ENCODE data around the gene CD48.

CD48 gene

GRCh38 chr1:160646711-160647328 lies 64.8 kb downstream of the CD48 start, which contains the start of gene SLAMF1:
Gene SLAMF1, minus strand, starts transcription at chr1:160647044. Its CDS starts 99 bp downstream, at chr1:160646945.
- no peak for DNase-seq

- DNase-seq = no peak
These were observed 65.4 kb downstream of the CD48 start for GRCh38 chr1:160646180-160646579.

GRCh38 chr1:160645386-160646130 lies 66.1 kb downstream of the CD48 start:
- no peak for DNase-seq

DNA sequence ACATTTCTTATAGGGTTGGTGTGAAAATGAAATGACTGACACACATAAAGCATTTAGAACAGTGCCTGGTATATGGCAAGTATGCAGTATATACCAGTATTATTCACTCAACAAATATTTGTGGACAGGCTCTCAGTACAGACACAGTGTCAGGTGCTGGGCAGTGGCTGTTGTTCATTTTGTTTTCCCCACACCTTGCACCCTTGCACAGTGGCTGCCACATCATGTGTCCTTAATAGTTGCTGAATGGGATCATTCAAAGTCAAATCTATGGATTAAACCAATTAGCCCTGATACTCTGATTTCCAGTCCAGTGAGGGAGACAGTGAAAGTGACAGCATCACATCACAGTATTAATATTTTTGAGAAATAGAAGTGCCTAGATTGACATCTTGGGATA lies 67.2 kb downstream of the CD48 start:
- DNase-seq = no peak

- no peak for DNase-seq
These were observed 68.5 kb downstream of the CD48 start for GRCh38 chr1:160643138-160643537.

DNA sequence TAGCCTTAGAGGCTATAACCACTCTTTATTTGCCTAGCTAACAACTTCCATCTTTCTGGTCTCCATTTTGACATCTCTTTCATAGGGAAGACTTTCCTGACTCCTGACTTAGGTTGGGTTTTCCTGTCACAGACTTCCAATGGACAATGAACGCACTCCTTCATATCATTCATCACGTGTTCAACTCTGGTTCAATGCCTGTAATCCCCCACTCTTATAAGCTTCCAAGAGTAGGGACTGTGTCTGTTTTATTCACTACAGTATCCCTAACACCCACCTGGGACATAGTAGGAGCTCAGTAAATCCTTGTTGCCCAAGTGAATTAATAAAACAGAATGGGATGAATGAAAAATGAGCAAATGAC lies 69.4 kb downstream of the CD48 start:
- DNase-seq = no peak

DNA sequence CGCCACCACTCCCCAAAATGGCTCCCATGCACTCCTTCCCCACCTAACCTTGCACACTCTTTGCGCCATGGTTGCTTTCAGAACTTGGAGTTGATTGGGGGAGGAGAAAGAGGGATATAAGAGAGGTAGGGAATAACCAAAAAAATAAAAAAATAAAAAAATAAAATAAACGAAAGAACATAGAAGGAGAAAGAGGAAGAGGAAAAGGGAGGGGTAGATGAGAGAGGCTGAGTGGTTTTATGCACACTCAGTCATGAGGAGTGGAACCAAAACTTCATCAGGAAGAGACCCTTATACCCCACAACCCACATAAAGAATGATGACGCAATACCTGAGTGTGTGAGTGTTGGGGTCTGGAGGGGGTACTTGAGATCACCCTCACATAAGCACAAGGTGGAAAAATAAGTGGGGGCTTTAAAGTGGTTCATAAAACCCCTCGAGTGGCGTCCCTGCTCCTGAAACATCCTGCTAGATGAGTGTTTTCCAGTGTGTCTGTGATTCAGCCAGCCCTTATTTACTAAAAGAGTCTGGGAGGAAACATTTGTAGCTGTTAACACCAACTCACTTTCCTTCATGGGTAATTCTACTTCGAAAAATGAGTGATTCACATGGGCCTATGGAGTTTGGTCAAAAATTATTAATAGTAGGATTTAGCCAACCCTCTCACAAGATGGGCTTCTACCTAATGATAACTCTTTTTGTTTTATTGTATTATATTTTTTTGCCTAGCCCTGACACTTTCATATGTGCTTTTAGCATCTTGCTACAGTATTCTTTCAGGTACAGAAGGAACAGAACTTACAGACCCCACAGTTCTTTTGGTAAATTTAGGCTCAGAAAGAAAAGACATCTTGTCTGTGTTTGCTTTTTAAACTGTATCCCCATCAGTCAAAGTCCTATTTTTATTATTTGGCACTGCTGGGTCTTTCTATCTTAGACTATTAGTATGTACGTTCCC lies 70.0 kb downstream of the CD48 start:
- no peak for DNase-seq

GRCh38 chr1:160640359-160641123 lies 71.1 kb downstream of the CD48 start:
- DNase-seq = no peak

GRCh38 chr1:160639652-160640051 lies 72.0 kb downstream of the CD48 start:
- no peak for DNase-seq

GRCh38 chr1:160638926-160639325 lies 72.7 kb downstream of the CD48 start:
- no peak for DNase-seq

GRCh38 chr1:160638540-160638857 lies 73.1 kb downstream of the CD48 start:
- DNase-seq = no peak

GRCh38 chr1:160637821-160638539 lies 73.6 kb downstream of the CD48 start:
- no peak for DNase-seq

GRCh38 chr1:160637065-160637464 lies 74.6 kb downstream of the CD48 start:
- DNase-seq = no peak

DNA sequence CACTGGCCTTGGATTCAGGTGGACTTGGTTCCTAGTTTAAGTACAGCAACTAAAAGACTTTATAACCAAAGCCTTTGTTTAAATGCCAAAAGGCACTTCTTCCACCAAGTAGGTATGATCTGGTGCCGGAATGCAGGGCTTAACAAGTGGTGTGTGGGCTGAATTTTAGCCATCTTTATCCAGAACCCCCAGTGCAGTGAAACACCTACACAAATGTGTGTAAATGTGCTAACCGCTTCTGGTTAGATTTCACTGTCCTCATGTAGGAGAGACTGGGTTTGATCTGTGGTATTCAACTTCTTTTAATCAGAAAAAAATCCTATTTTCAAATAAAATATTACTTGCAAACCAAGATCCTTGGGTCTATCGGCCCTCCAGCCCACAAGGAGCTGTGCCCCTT lies 75.1 kb downstream of the CD48 start:
- DNase-seq = no peak

GRCh38 chr1:160636076-160636475 lies 75.5 kb downstream of the CD48 start:
- DNase-seq = no peak

GRCh38 chr1:160634543-160635491 lies 76.8 kb downstream of the CD48 start:
- DNase-seq = no peak

DNA sequence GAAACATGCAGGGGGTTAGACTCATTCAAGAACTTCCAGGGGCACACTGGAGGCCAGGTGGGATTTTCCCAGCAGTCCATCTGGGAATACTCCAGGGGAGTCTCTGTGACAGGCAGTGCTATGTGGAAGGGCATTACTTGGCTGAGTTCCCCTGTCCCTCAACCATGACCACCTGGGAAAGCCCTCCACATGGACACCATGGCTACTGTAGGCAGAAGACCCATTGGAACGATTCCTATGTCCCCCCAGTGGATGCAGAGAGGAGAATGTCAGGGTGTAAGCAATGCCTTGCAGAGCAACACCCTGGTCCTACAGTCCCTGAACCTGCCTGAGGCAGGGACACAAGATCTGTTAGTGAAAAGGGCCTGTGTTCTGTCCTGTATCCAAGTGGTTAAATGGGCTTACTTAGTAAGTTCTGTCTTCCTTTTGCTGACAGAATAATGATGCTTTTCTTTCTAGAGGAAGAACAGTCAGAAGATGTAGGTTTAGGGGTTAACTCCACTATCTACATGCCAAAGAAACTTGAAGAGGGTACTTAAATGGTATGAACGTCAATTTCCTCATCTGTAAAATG lies 78.2 kb downstream of the CD48 start:
- DNase-seq = no peak

- no peak for DNase-seq
These were observed 79.5 kb downstream of the CD48 start for GRCh38 chr1:160631983-160632625.

GRCh38 chr1:160630523-160631451 lies 80.8 kb downstream of the CD48 start:
- no peak for DNase-seq

All from NCI-H1105 (cell line).